DND-41 (cell line): Measurements from ENCODE around the gene ZNF429.

Experiments
- ATAC-seq: fragments of 200-7000 bp; cut with Tn5 transposase; 3 replicates; pipeline ENCODE4 v1.9.1; 2021; ENCODE audit warnings: low read depth; ENCODE audit not compliant: insufficient read depth
- DNase-seq: peaks from one replicate; pipeline ENCODE4 v3.0.0-alpha.2; 2020
- H2AFZ ChIP-seq: 2 replicates; pipeline ENCODE4 v1.6.0; 2012; ENCODE audit warnings: low read depth, low read length
- H3K27ac ChIP-seq: 2 replicates; pipeline ENCODE4 v1.5.1; 2012; ENCODE audit warnings: low read length, inconsistent platforms
- H3K27me3 ChIP-seq: fragments of 200-600 bp; sonication (generic); 2 replicates; pipeline ENCODE4 v1.6.0; 2012; ENCODE audit warnings: low read length, mild to moderate bottlenecking, inconsistent platforms; ENCODE audit not compliant: insufficient read depth, poor library complexity
- H3K36me3 ChIP-seq: 2 replicates; pipeline ENCODE4 v1.5.1; 2012; ENCODE audit warnings: low read length, inconsistent platforms; ENCODE audit not compliant: insufficient read depth
- H3K4me1 ChIP-seq: 2 replicates; pipeline ENCODE4 v1.5.1; 2012; ENCODE audit warnings: mild to moderate bottlenecking, low read length; ENCODE audit not compliant: insufficient read depth
- H3K4me2 ChIP-seq: 2 replicates; pipeline ENCODE4 v1.6.0; 2012; ENCODE audit warnings: mild to moderate bottlenecking, moderate library complexity, low read length, inconsistent platforms; ENCODE audit not compliant: insufficient read depth
- H3K4me3 ChIP-seq, 2 experiments: fragments of 200-600 bp in 1 of 2; shearing (Covaris generic) in 1 of 2; 2 replicates each; pipeline ENCODE4 v1.5.1; 2012 to 2016; ENCODE audit warnings: inconsistent platforms in 2 of 2, low read length in 2 of 2, mild to moderate bottlenecking in 2 of 2, low read depth in 1 of 2, moderate library complexity in 1 of 2
- H3K79me2 ChIP-seq: 2 replicates; pipeline ENCODE4 v1.6.0; 2012; ENCODE audit warnings: low read length, inconsistent platforms; ENCODE audit not compliant: insufficient read depth
- H3K9ac ChIP-seq: 2 replicates; pipeline ENCODE4 v1.6.0; 2012; ENCODE audit warnings: low read depth, mild to moderate bottlenecking, inconsistent platforms, low read length, moderate library complexity
- H3K9me3 ChIP-seq: 2 replicates; pipeline ENCODE4 v1.5.1; 2012; ENCODE audit warnings: low read length, moderate library complexity, mild to moderate bottlenecking, inconsistent platforms; ENCODE audit not compliant: insufficient read depth, severe bottlenecking
- H4K20me1 ChIP-seq: 2 replicates; pipeline ENCODE4 v1.6.0; 2012; ENCODE audit warnings: low read length; ENCODE audit not compliant: insufficient read depth
- EZH2 ChIP-seq: IDR thresholded peaks from 3 replicates; pipeline ENCODE4 v1.6.1; 2012; ENCODE audit warnings: borderline replicate concordance, low read depth, mild to moderate bottlenecking, moderate library complexity, low read length, inconsistent platforms; ENCODE audit not compliant: severe bottlenecking
- TF ChIP-seq, protein P1 (sequence below): IDR thresholded peaks from 2 replicates; pipeline ENCODE4 v1.5.1; 2012; ENCODE audit warnings: borderline replicate concordance, low read length, moderate library complexity, mild to moderate bottlenecking; ENCODE audit not compliant: poor library complexity, severe bottlenecking; ENCODE audit errors: extremely low read depth

The ZNF429 gene

DNA sequence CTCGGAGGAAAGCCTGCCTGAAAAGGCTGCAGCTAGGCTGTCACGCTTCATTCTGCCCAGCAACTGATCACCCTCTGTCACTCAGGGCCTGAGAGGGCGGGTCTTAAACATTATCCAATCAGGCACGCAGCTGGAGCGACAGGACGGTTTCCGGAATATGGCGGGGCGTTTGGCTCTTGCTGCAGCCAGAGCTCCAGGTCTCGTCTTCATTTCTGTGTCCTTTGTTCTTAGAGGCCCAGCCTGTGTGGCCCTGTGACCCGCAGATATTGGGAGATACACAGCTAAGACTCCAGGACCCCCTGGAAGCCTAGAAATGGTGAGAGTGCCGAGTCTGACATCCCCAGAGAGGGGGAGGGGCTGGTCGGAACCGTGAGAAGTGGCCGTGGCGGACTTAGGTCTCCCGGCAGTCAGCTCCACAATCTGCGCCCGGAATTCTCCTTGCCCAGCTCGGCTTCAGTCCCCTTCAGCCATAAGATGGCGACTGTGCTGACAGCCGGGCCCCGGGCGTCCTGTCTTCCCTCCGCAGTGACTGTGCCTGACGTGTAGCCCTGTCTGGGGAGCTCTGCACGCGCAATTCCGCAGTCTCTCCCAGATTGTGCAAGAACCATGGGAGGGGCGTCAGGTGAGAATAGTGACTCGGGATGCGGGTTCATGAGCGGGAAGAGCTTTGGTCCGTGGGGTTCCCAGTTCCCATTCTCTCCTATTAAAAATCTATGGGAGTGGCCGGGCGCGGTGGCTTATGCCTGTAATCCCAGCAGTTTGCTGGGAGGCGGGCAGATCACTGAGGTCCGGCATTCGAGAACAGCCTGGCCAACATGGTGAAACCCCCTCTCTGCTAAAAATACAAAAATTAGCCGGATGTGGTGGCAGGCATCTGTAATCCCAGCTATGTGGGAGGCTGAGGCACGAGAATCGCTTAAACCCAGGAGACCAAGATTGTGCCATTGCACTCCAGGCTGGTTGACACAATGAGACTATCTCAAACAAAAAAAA lies at the start of gene ZNF429:
TSS of gene ZNF429 (plus strand) at position 144 of the 993 bp plus-strand sequence. CDS start at position 314, 170 bp downstream.
- Histone ChIP-seq H3K9me3 (peaks cover 12% of the 10 kb centered on the region), H3K4me3 (peak within 1 kb of the TSS; percentile 73 to 85), H3K79me2 (peaks cover 50% of the 10 kb centered on the region), H3K36me3 (peaks cover 36% of the 10 kb centered on the region), H3K27ac (peak within 1 kb of the TSS; percentile 99), H4K20me1 (no peaks in the 10 kb centered on the region), H3K27me3 (no peaks in the 10 kb centered on the region), H2AFZ (peak within 1 kb of the TSS; percentile 97), H3K9ac (peak within 1 kb of the TSS; percentile 96), H3K4me2 (peak within 1 kb of the TSS; percentile 61), H3K4me1 (peaks cover 31% of the 10 kb centered on the region)
- ATAC-seq (peak; percentile 99), DNase-seq (peak; percentile 96)
- TF ChIP-seq EZH2 = no peak
- TF ChIP-seq, protein P1, sequence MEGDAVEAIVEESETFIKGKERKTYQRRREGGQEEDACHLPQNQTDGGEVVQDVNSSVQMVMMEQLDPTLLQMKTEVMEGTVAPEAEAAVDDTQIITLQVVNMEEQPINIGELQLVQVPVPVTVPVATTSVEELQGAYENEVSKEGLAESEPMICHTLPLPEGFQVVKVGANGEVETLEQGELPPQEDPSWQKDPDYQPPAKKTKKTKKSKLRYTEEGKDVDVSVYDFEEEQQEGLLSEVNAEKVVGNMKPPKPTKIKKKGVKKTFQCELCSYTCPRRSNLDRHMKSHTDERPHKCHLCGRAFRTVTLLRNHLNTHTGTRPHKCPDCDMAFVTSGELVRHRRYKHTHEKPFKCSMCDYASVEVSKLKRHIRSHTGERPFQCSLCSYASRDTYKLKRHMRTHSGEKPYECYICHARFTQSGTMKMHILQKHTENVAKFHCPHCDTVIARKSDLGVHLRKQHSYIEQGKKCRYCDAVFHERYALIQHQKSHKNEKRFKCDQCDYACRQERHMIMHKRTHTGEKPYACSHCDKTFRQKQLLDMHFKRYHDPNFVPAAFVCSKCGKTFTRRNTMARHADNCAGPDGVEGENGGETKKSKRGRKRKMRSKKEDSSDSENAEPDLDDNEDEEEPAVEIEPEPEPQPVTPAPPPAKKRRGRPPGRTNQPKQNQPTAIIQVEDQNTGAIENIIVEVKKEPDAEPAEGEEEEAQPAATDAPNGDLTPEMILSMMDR = peak; percentile 28

DNA sequence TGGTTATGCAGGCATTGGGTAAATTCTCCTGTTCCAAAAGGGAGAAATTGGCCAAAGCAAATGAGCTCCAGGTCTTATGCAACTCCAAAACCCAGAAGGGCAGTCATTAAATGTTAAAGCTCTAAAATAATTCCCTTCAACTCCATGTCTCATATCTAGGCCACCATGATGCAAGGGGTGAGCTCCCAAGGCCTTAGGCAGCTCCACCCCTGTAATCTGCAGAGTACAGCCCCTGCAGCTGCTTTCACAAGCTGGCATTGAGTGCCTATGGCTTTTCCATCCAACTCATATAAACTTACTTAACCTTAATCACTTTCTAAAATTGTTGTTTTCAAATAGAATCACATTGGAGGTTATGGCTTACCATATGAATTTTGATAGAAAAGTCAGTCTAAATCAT lies 44.7 kb upstream of the ZNF429 start:
- H3K4me3 ChIP-seq = 0 out of 4 replicates have a peak overlapping the region, but pooled peaks of 1 of the 2 experiments have one; percentile 32
- H3K4me2 ChIP-seq = peak overlapping the region; percentile 33; the same call in 1 of the 2 replicates
- H3K9ac ChIP-seq = no peak overlapping the region
- ATAC-seq = no peak
- H2AFZ ChIP-seq = no peak overlapping the region
- peaks cover 68% of the 10 kb centered on the region for H3K36me3 ChIP-seq
- TF ChIP-seq, protein P1 = no peak
- TF ChIP-seq EZH2 = no peak
- peaks cover 45% of the 10 kb centered on the region for H3K9me3 ChIP-seq
- no peaks in the 10 kb centered on the region for H3K27me3 ChIP-seq
- no peak overlapping the region for H3K27ac ChIP-seq
- DNase-seq = no peak
- no peaks in the 10 kb centered on the region for H4K20me1 ChIP-seq
- peaks cover 27% of the 10 kb centered on the region for H3K4me1 ChIP-seq
- peaks cover 88% of the 10 kb centered on the region for H3K79me2 ChIP-seq

DNA sequence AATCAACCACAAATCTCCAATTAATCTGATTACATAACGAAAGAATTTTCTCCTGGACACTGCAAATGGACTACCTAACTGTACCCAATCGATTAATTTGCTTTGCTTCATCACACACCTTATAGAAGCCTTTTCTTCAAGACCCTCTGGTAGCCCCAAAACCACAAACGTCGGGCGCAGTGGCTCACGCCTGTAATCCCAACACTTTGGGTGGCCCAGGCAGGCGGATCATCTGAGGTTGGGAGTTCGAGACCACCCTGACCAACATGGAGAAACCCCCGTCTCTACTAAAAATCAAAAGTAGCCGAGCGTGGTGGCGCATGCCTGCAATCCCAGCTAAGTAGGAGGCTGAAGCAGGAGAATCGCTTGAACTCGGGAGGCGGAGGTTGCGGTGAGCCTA lies 42.9 kb upstream of the ZNF429 start:
- Histone ChIP-seq H2AFZ (no peak overlapping the region), H3K4me3 (peak overlapping the region; percentile 75 to 92; a peak in 3 of 4 replicates), H4K20me1 (no peaks in the 10 kb centered on the region), H3K79me2 (peaks cover 71% of the 10 kb centered on the region), H3K4me2 (peak overlapping the region; percentile 72), H3K36me3 (peaks cover 50% of the 10 kb centered on the region), H3K9me3 (peaks cover 28% of the 10 kb centered on the region), H3K27me3 (no peaks in the 10 kb centered on the region), H3K27ac (0 out of 2 replicates have a peak overlapping the region, but pooled peaks have one; percentile 11), H3K4me1 (peaks cover 27% of the 10 kb centered on the region), H3K9ac (peak overlapping the region; percentile 86)
- ATAC-seq (no peak), DNase-seq (peak; percentile 20)
- TF ChIP-seq EZH2 = no peak
- TF ChIP-seq, protein P1 = no peak
